HG02642 (cell line): ENCODE data around the gene CDH9.

Source experiments
- ATAC-seq: cut with Tn5 transposase; IDR thresholded peaks from one replicate; pipeline ENCODE4 v1.9.1; 2021; ENCODE audit warnings: mild to moderate bottlenecking; ENCODE audit not compliant: unreplicated experiment, poor library complexity

Gene CDH9, protein sequence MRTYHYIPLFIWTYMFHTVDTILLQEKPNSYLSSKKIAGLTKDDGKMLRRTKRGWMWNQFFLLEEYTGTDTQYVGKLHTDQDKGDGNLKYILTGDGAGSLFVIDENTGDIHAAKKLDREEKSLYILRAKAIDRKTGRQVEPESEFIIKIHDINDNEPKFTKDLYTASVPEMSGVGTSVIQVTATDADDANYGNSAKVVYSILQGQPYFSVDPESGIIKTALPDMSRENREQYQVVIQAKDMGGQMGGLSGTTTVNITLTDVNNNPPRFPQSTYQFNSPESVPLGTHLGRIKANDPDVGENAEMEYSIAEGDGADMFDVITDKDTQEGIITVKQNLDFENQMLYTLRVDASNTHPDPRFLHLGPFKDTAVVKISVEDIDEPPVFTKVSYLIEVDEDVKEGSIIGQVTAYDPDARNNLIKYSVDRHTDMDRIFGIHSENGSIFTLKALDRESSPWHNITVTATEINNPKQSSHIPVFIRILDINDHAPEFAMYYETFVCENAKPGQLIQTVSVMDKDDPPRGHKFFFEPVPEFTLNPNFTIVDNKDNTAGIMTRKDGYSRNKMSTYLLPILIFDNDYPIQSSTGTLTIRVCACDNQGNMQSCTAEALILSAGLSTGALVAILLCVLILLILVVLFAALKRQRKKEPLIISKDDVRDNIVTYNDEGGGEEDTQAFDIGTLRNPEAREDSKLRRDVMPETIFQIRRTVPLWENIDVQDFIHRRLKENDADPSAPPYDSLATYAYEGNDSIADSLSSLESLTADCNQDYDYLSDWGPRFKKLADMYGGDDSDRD

GRCh38 chr5:27038476-27038875 is at the start of gene CDH9:
Gene CDH9 (minus strand): TSS chr5:27038586. CDS start chr5:26988333, 50,253 bp downstream.
- ATAC-seq, result no peak

GRCh38 chr5:27087747-27088146 is 49.4 kb upstream of the CDH9 start:
- no peak for ATAC-seq

DNA sequence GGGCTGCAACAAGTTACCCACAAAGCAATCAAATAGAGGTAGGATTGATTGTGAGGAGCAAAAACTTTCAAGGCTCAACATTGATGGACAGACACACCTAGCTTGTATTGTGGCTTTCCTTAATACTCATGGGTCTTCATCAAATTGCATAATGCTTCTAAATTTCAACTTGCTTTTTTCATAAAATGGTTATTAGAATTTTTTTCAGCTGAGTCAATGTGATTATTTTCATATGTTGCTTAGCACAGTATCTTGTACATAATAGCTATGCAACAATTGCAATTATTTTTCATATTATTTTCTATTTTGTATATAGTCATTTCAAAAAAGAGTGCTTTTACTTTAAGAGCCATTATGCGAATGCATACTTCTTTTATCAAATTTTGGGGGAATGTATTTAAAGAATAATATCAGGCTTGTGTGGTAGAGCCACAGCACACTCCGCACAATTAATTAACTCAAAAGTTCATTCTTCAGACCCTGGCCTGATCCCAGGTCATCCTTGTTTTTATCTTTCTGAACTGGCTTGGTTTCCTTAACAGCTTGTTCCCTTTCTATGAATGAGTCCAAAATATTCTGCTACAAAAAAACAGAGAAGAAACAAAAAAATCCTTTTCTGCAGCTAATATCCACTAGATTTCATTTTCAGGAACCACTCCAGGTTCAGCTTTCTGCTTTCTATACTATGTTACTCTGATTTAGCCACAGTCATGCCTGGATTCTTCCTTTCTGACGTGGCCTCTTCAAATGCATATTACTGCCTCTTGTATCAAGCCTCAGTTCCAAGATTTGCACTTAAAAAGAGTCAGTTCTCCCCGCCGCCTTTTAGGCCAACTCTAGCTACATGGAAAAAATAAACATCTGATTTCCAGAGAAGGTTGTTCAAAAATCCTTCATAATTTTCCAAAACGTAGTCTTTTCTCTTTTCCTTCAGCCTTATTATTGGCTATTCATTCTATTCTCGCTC is 45.3 kb upstream of the CDH9 start:
- no peak for ATAC-seq

DNA sequence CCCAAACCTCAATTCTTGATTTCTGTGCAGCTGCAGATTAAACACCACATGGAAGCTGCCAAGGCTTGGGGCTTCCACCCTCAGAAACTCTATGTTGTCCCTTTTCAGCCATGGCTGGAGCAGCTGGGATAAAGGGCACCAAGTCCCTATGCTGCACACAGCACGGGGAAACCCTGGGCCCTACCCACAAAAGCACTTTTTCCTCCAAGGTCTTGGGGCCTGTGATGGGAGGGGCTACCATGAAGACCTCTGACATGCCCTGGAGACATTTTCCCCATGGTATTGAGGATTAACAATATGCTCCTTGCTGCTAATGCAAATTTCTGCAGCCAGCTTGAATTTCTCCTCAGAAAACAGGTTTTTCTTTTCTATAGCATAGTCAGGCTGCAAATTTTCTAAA is 41.8 kb upstream of the CDH9 start:
- no peak for ATAC-seq

GRCh38 chr5:27062451-27062850 is 24.1 kb upstream of the CDH9 start:
- ATAC-seq, result no peak

DNA sequence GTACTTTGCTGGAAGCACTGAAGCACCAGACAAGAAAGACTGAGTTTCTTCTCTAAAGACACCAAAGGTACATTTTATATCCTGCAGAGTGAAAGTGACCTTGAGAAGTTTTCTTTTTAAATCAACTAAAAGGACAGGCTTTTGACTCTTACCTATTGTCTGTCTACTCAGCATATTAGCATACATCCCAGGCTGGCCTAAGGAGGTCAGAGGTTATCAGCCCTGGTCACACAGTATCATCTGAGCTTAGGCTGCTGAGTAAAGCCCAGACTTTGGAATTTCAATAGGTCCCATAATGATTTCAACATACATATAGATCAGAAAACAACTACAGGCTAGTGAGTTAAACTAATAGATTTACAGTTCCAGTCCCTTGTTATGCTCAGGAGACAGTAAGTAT is 10.1 kb upstream of the CDH9 start:
- no peak for ATAC-seq

DNA sequence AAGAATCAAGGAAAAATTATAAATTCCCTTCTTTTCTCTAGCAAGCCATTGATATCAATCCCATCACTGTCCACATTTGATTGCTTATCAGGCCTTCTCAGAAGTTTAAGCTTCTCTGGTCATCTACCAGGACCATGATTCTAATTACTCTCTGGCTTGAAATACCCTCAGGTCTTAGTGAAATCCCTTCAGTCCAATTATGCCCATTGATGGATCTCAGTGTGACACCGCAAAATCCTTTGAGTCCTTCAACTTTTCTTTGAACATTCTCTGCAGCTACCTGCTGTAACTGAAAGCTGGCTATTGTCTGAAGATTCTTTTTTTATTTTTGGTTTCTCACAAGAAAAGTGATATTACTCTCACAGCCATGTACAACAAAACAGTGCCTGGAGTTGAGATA is 3.0 kb upstream of the CDH9 start:
- ATAC-seq, result no peak

GRCh38 chr5:27034565-27034964 is 3.8 kb downstream of the CDH9 start:
- ATAC-seq, result no peak

DNA sequence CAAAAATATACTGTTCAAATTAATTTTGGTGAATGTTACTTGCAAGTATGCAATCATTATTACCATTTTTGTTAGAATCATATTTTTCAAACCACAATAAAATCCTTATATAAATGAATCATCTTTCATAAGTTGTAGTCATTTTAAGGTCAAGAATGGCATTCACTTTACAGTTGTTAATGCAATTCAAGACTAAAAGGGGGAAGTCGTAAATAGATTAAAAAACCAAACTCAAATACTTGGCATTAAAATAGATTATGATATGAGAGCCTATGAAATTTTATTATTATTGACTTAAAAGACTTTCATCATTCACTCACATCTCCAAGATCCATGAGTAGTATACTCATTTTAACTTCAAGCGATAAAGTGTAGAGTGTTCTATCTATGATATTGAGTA is 11.6 kb downstream of the CDH9 start:
- no peak for ATAC-seq

DNA sequence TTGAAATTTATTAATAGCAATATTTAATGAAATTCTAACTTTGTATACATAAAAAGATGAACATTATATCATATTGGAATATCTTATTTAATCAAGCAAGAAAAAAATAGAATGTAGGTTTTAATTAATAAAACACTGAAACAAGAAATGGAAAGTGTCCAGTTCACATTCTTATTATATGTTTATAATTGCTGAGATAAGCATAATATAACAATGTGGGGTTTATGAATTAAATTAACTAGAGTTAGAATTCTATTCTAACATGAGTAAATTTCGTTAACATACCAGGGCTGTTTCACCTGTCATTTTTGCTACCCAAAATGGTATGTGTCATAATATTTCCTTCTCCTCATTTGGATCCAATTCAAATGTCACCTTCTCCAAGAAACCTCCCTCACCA is 12.3 kb downstream of the CDH9 start:
- no peak for ATAC-seq

DNA sequence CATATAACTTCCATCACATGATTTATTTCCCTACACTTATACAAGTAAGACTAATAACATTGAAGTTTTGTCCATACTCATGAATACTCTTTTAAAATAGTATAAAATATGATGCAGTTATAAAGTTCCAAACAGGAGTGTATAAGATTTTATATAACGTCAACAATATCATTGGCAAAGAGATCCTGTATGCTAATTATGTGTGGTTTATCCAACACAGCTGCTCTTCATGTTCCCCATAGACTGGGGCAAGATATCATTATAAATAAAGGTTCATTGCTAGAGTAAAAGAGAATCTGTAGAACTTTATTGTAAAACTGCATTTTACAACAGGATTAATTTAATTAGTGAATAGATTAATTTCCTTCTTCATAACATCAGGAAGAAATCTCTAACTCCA is 16.9 kb downstream of the CDH9 start:
- no peak for ATAC-seq

GRCh38 chr5:27020973-27021372 is 17.4 kb downstream of the CDH9 start:
- ATAC-seq, result no peak

GRCh38 chr5:27015758-27016157 is 22.6 kb downstream of the CDH9 start:
- ATAC-seq, result no peak

- no peak for ATAC-seq
Observed at GRCh38 chr5:27011274-27011673, 27.1 kb downstream of the CDH9 start.

GRCh38 chr5:27010646-27011045 is 27.7 kb downstream of the CDH9 start:
- no peak for ATAC-seq

GRCh38 chr5:27009540-27009915 is 28.9 kb downstream of the CDH9 start:
- no peak for ATAC-seq

GRCh38 chr5:27008604-27009539 is 29.5 kb downstream of the CDH9 start:
- no peak for ATAC-seq

DNA sequence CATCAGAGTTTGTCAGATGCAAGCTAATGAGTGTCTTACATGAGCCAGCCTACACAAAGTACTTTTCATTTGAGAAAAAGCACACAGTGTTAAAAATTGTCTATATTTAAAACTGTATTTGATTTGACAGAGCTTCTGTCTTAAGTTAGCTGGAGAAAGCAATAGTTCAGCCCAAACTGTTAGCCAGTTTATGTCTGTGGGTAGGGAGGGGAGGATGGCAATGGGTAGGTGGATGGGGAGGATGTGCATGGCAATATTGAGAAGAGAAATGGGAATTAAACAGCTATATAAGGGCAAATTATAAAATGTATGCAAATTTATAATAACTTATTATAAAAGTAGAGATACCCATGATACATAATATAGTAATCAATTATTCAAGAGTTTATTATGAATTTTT is 31.3 kb downstream of the CDH9 start:
- ATAC-seq, result no peak

- ATAC-seq, result no peak
Observed at GRCh38 chr5:26986985-26987384, 51.4 kb downstream of the CDH9 start.

- ATAC-seq, result no peak
Observed at GRCh38 chr5:26981750-26982149, 56.6 kb downstream of the CDH9 start.
